ENCODE measurements around the gene LRP5.

- TF ChIP-seq, protein P1, sequence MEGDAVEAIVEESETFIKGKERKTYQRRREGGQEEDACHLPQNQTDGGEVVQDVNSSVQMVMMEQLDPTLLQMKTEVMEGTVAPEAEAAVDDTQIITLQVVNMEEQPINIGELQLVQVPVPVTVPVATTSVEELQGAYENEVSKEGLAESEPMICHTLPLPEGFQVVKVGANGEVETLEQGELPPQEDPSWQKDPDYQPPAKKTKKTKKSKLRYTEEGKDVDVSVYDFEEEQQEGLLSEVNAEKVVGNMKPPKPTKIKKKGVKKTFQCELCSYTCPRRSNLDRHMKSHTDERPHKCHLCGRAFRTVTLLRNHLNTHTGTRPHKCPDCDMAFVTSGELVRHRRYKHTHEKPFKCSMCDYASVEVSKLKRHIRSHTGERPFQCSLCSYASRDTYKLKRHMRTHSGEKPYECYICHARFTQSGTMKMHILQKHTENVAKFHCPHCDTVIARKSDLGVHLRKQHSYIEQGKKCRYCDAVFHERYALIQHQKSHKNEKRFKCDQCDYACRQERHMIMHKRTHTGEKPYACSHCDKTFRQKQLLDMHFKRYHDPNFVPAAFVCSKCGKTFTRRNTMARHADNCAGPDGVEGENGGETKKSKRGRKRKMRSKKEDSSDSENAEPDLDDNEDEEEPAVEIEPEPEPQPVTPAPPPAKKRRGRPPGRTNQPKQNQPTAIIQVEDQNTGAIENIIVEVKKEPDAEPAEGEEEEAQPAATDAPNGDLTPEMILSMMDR (IDR thresholded peaks at IDR 0.05; ENCODE audit: poor library complexity): no peak
- no peak for TF ChIP-seq EZH2 (IDR thresholded peaks at IDR 0.05; ENCODE audit: borderline replicate concordance)
- TF ChIP-seq EZH2phosphoT487 (IDR thresholded peaks at IDR 0.05; ENCODE audit: low read depth, severe bottlenecking, unreplicated experiment): no peak
Measured at GRCh38 chr11:68439355-68440065, 127.1 kb downstream of the LRP5 start.
